C4-2B (cell line): ENCODE results near the gene MRRF.

Experiments
- H3K27ac ChIP-seq: fragments of 450-650 bp; 2 replicates; pipeline ENCODE4 v1.5.1; 2017
- CTCF ChIP-seq: fragments of 450-650 bp; conservative IDR thresholded peaks from 2 replicates; pipeline ENCODE4 v1.5.1; 2017; ENCODE audit warnings: mild to moderate bottlenecking
- ZFX ChIP-seq: fragments of 450-650 bp; IDR thresholded peaks from 2 replicates; pipeline ENCODE4 v1.6.1; 2017

The MRRF gene

GRCh38 chr9:122248448-122248865 lies 16.2 kb upstream of the MRRF start:
- peak overlapping the region; percentile 66; the same call in 1 of the 2 replicates for H3K27ac ChIP-seq
- TF ChIP-seq CTCF, result no peak
- TF ChIP-seq ZFX, result no peak

- H3K27ac ChIP-seq, result no peak overlapping the region
- no peak for TF ChIP-seq CTCF
- TF ChIP-seq ZFX, result no peak
These were observed 13.3 kb upstream of the MRRF start for GRCh38 chr9:122251351-122251750.

- TF ChIP-seq ZFX, result no peak
- no peak for TF ChIP-seq CTCF
- no peak overlapping the region for H3K27ac ChIP-seq
These were observed 11.9 kb upstream of the MRRF start for GRCh38 chr9:122252796-122253195.

- TF ChIP-seq ZFX (no peak), CTCF (no peak)
- no peak overlapping the region for H3K27ac ChIP-seq
These were observed 9.9 kb upstream of the MRRF start for GRCh38 chr9:122254761-122255160.

GRCh38 chr9:122256206-122256605 lies 8.5 kb upstream of the MRRF start:
- no peak for TF ChIP-seq CTCF
- TF ChIP-seq ZFX, result no peak
- no peak overlapping the region for H3K27ac ChIP-seq

GRCh38 chr9:122258886-122259415 lies 5.7 kb upstream of the MRRF start:
- TF ChIP-seq ZFX (no peak), CTCF (no peak)
- H3K27ac ChIP-seq, result no peak overlapping the region

- TF ChIP-seq ZFX (no peak), CTCF (no peak)
- peak overlapping the region; percentile 12; the same call in 1 of the 2 replicates for H3K27ac ChIP-seq
These were observed 3.2 kb upstream of the MRRF start for GRCh38 chr9:122261469-122261881.
